Smooth muscle cell of the coronary artery (primary cell): ENCODE results near the gene OR2J2. TPM values are rescaled to one million over a fixed set of nuclear protein-coding genes. Genes with fewer than 3 reads are reported as not detected.

Experiments
- total RNA-seq: library from RNA; depleted of rRNA; stranded (reverse); fragments of >200 nt; gene quantifications from 2 replicates; pipeline ENCODE4 v1.2.3, GENCODE V29; 2014; ENCODE audit warnings: low replicate concordance

Gene OR2J2
- total RNA-seq = not detected in 2 replicates

DNA sequence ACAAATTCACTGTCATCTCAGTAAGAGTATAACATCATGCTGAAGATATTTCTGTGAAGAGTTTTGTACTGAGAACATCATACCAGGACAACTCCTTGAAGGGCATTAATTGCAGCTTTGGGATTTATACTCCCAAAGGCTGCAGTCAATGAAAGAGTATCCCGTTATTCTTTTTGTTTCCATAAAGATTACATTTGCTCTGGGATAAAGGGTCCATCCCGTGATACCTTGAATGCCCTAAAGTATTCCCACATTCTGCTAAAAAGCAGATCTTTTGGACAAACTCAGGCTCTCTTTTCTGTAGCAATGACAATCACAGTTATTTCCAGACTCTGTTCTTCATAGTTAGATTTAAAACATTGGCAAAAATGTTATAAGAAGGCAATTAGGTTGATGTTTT is at the start of gene OR2J2:
Gene OR2J2 (plus strand): TSS at position 301 of the 400 bp plus-strand sequence. CDS start 2,729 bp downstream, outside the sequence.

Other genes with a start within 250 kb of the OR2J2 start
- gene TRIM27, start 246.9 kb upstream of the OR2J2 start, total RNA-seq = 38.4 and 54.9 TPM in 2 replicates
- 0.94 and 0.98 TPM in 2 replicates for gene ZNF311, start 165.6 kb upstream of the OR2J2 start, total RNA-seq
- not detected in 2 replicates for gene OR2W1, start 125.7 kb upstream of the OR2J2 start, total RNA-seq
- gene OR2B3, start 83.6 kb upstream of the OR2J2 start, total RNA-seq = not detected in 2 replicates
- gene OR2J1, start 71.4 kb upstream of the OR2J2 start, total RNA-seq = not detected in 2 replicates
- gene OR2J3, start 62.8 kb upstream of the OR2J2 start, total RNA-seq = not detected in 2 replicates
- gene OR14J1, start 130.8 kb downstream of the OR2J2 start, total RNA-seq = not detected in 2 replicates
- not detected in 2 replicates for gene OR5V1, start 198.0 kb downstream of the OR2J2 start, total RNA-seq
- gene OR12D3, start 204.4 kb downstream of the OR2J2 start, total RNA-seq = not detected in 2 replicates
- not detected in 2 replicates for gene OR12D2, start 224.7 kb downstream of the OR2J2 start, total RNA-seq
- gene OR12D1, start 244.0 kb downstream of the OR2J2 start, total RNA-seq = not detected in 2 replicates